H1 (cell line): ENCODE results near the gene MIPOL1. TPM values are rescaled to one million over a fixed set of nuclear protein-coding genes. Genes with fewer than 3 reads are reported as not detected.

ENCODE experiments used
- CTCF ChIA-PET: fragments of 300-600 bp; sonication (Branson Sonifier 250); formaldehyde crosslinking; loops from one replicate; lab custom pipeline; 2021; ENCODE audit not compliant: partially characterized antibody; lab: Charles Lee
- POLR2A ChIA-PET: fragments of 300-600 bp; sonication (Branson Sonifier 250); formaldehyde crosslinking; loops from one replicate; lab custom pipeline; 2021; ENCODE audit warnings: inconsistent platforms; ENCODE audit not compliant: partially characterized antibody; lab: Charles Lee
- DNase-seq, 2 experiments: peaks; one replicate each; pipeline versions ENCODE4 v3.0.0 to v3.0.0-alpha.2; 2010 to 2022; ENCODE audit warnings: low spot score in 2 of 2, low read depth in 1 of 2, mixed read lengths in 1 of 2
- FAIRE-seq: peaks from 2 replicates; lab custom pipeline; 2011; peaks lifted over from hg19 to GRCh38; lab: Jason Lieb, UNC
- H2AFZ ChIP-seq: 2 replicates; pipeline ENCODE4 v1.8.1; 2012; ENCODE audit warnings: low read length, inconsistent platforms
- H2AK5ac ChIP-seq: 2 replicates; pipeline ENCODE4 v1.6.1; 2013; ENCODE audit warnings: low read depth, low read length
- H2BK120ac ChIP-seq: replicated peaks from 2 replicates; pipeline ENCODE3; 2013; ENCODE audit warnings: low read depth, low read length, inconsistent platforms
- H2BK12ac ChIP-seq: 2 replicates; pipeline ENCODE4 v1.6.1; 2013; ENCODE audit warnings: low read depth, low read length
- H2BK15ac ChIP-seq: 2 replicates; pipeline ENCODE4 v1.6.1; 2013; ENCODE audit warnings: low read length
- H2BK20ac ChIP-seq: 2 replicates; pipeline ENCODE4 v1.6.1; 2013; ENCODE audit warnings: low read length
- H2BK5ac ChIP-seq: 2 replicates; pipeline ENCODE4 v1.6.1; 2013; ENCODE audit warnings: low read depth, low read length
- H3K14ac ChIP-seq: 2 replicates; pipeline ENCODE4 v1.6.1; 2013; ENCODE audit warnings: inconsistent platforms; ENCODE audit not compliant: insufficient read length
- H3K18ac ChIP-seq: 2 replicates; pipeline ENCODE4 v1.6.1; 2013; ENCODE audit warnings: low read length; ENCODE audit errors: extremely low read depth
- H3K23ac ChIP-seq: 2 replicates; pipeline ENCODE4 v1.6.1; 2013; ENCODE audit warnings: inconsistent platforms; ENCODE audit not compliant: insufficient read length
- H3K23me2 ChIP-seq: 2 replicates; pipeline ENCODE4 v1.6.1; 2013; ENCODE audit warnings: low read depth, low read length
- H3K27ac ChIP-seq: 2 replicates; pipeline ENCODE4 v1.6.1; 2011; ENCODE audit warnings: low read depth, low read length, inconsistent platforms
- H3K27me3 ChIP-seq, 4 experiments: replicated peaks in 1 of 4; 1 replicate in 1 of 4; 2 replicates in 3 of 4; pipeline versions ENCODE4 v1.6.1 to v1.8.1; 2011 to 2013; ENCODE audit warnings: low read length in 3 of 4, mild to moderate bottlenecking in 3 of 4, inconsistent platforms in 2 of 4, mixed read lengths in 2 of 4, moderate library complexity in 1 of 4; ENCODE audit not compliant: control insufficient read depth in 3 of 4, insufficient read depth in 3 of 4; ENCODE audit errors: extremely low read depth in 1 of 4
- H3K36me3 ChIP-seq, 4 experiments: 2 replicates each; pipeline versions ENCODE4 v1.6.1 to v1.8.1; 2011 to 2013; ENCODE audit warnings: mild to moderate bottlenecking in 4 of 4, low read length in 3 of 4, moderate library complexity in 2 of 4, control low read depth in 1 of 4, inconsistent platforms in 1 of 4; ENCODE audit not compliant: insufficient read depth in 4 of 4, control insufficient read depth in 2 of 4
- H3K4ac ChIP-seq: replicated peaks from 2 replicates; pipeline ENCODE3; 2013; ENCODE audit warnings: low read length, low read depth, mixed read lengths, inconsistent platforms; ENCODE audit not compliant: insufficient read length
- H3K4me1 ChIP-seq, 4 experiments: replicated peaks in 1 of 4; 1 replicate in 1 of 4; 2 replicates in 3 of 4; pipeline versions ENCODE4 v1.6.1 to v1.8.1; 2011 to 2013; ENCODE audit warnings: low read length in 3 of 4, inconsistent platforms in 2 of 4, mixed read lengths in 1 of 4; ENCODE audit not compliant: insufficient read depth in 4 of 4, control insufficient read depth in 3 of 4
- H3K4me2 ChIP-seq, 2 experiments: 2 replicates each; pipeline versions ENCODE4 v1.6.1 to v1.8.1; 2011 to 2013; ENCODE audit warnings: low read depth in 2 of 2, low read length in 2 of 2, control low read depth in 1 of 2, inconsistent platforms in 1 of 2, mild to moderate bottlenecking in 1 of 2; ENCODE audit not compliant: insufficient read depth in 1 of 2
- H3K4me3 ChIP-seq, 4 experiments: fragments of 200-600, 300-600 bp in 1 of 4; sonication (generic), shearing (Covaris generic), sonication (Bioruptor Twin) in 1 of 4; 2 replicates each; pipeline versions ENCODE4 v1.5.1 to v1.8.1; 2011 to 2016; ENCODE audit warnings: low read length in 4 of 4, low read depth in 3 of 4, control low read depth in 2 of 4, inconsistent platforms in 2 of 4, mild to moderate bottlenecking in 2 of 4, mixed read lengths in 1 of 4, moderate library complexity in 1 of 4; ENCODE audit not compliant: insufficient read depth in 2 of 4; ENCODE audit errors: extremely low read depth in 1 of 4
- H3K56ac ChIP-seq: replicated peaks from 2 replicates; pipeline ENCODE3; 2013; ENCODE audit warnings: low read depth, mild to moderate bottlenecking, mixed read lengths, low read length, inconsistent platforms; ENCODE audit not compliant: insufficient read length
- H3K79me1 ChIP-seq: 2 replicates; pipeline ENCODE4 v1.6.1; 2013; ENCODE audit warnings: low read depth, low read length, control low read depth
- H3K79me2 ChIP-seq, 2 experiments: 2 replicates each; pipeline versions ENCODE4 v1.6.1 to v1.8.1; 2012 to 2013; ENCODE audit warnings: low read length in 2 of 2, mild to moderate bottlenecking in 2 of 2, inconsistent platforms in 1 of 2; ENCODE audit not compliant: insufficient read depth in 2 of 2, control insufficient read depth in 1 of 2
- H3K9ac ChIP-seq, 4 experiments: replicated peaks in 1 of 4; 1 replicate in 1 of 4; 2 replicates in 3 of 4; pipeline versions ENCODE4 v1.6.1 to v1.8.1; 2011 to 2013; ENCODE audit warnings: low read depth in 3 of 4, low read length in 3 of 4, control low read depth in 2 of 4, mild to moderate bottlenecking in 2 of 4, moderate library complexity in 2 of 4, inconsistent platforms in 1 of 4; ENCODE audit errors: extremely low read depth in 1 of 4
- H3K9me3 ChIP-seq, 2 experiments: 2 replicates each; pipeline versions ENCODE4 v1.6.1 to v1.8.1; 2012 to 2013; ENCODE audit warnings: mild to moderate bottlenecking in 2 of 2, moderate library complexity in 2 of 2, control low read depth in 1 of 2, inconsistent platforms in 1 of 2, low read depth in 1 of 2, low read length in 1 of 2, mixed read lengths in 1 of 2; ENCODE audit not compliant: insufficient read depth in 2 of 2
- H4K20me1 ChIP-seq, 2 experiments: replicated peaks in 1 of 2; 2 replicates each; pipeline versions ENCODE3 to v1.8.1; 2011 to 2013; ENCODE audit warnings: inconsistent platforms in 2 of 2, low read length in 2 of 2, mild to moderate bottlenecking in 1 of 2; ENCODE audit not compliant: insufficient read depth in 2 of 2, control insufficient read depth in 1 of 2
- H4K5ac ChIP-seq: 2 replicates; pipeline ENCODE4 v1.6.1; 2013; ENCODE audit warnings: low read length, low read depth, mixed read lengths, inconsistent platforms; ENCODE audit not compliant: insufficient read length
- H4K8ac ChIP-seq: 2 replicates; pipeline ENCODE4 v1.8.0; 2013; ENCODE audit warnings: mild to moderate bottlenecking, moderate library complexity, low read length, inconsistent platforms; ENCODE audit not compliant: insufficient read depth; ENCODE audit errors: extremely low read depth
- H4K91ac ChIP-seq: replicated peaks from 2 replicates; pipeline ENCODE3; 2013; ENCODE audit warnings: low read length, mixed read lengths, inconsistent platforms; ENCODE audit not compliant: insufficient read length
- SAP30 ChIP-seq: fragments of 300-600 bp; sonication (generic); IDR thresholded peaks from 2 replicates; pipeline ENCODE4 v1.7.1; 2012; ENCODE audit warnings: low read length, moderate library complexity, mild to moderate bottlenecking, inconsistent platforms; ENCODE audit not compliant: insufficient read depth, insufficient replicate concordance
- WGBS, 2 experiments: shearing (Covaris generic) in 1 of 2; methylation state at CpG; one replicate each; pipeline versions ENCODE4 v1.1.6 to v1.1.7; 2013 to 2015; ENCODE audit warnings: low lambda C conversion rate in 2 of 2, mixed read lengths in 2 of 2, inconsistent platforms in 1 of 2, low coverage in 1 of 2, missing lambda C conversion rate in 1 of 2; ENCODE audit not compliant: insufficient replicate concordance in 2 of 2, insufficient coverage in 1 of 2, insufficient read length in 1 of 2; ENCODE audit errors: extremely low coverage in 1 of 2, missing lambda C conversion rate in 1 of 2; 5-methylcytosine and 5-hydroxymethylcytosine counted together
- polyA plus RNA-seq, 7 experiments: library from polyadenylated mRNA; depleted of rRNA in 3 of 7; stranded (reverse) in 5 of 7; unstranded in 2 of 7; fragments of >200 nt in 5 of 7; fragments of 200-250 nt in 2 of 7; gene quantifications; 1 replicate in 5 of 7; 2 replicates in 1 of 7; 4 replicates in 1 of 7; pipeline versions ENCODE4 v1.2.1 to v1.2.3, GENCODE V29; 2011 to 2013; ENCODE audit warnings: missing spikeins in 2 of 7, mixed read lengths in 2 of 7
- total RNA-seq: library from RNA; stranded (reverse); fragmentation: NEBNext Ultra II Directional; extraction: Animal tissue kit (Norgen Biotek cat#: 25700); gene quantifications from 2 replicates; pipeline ENCODE4 v1.2.1, GENCODE V29; 2021

Gene MIPOL1
- total and polyA plus RNA-seq, 2 of the 8 experiments (the other 6 are each of a cell fraction or from before 2014, with no cell fraction given), result 2.8 to 23.9 TPM

DNA sequence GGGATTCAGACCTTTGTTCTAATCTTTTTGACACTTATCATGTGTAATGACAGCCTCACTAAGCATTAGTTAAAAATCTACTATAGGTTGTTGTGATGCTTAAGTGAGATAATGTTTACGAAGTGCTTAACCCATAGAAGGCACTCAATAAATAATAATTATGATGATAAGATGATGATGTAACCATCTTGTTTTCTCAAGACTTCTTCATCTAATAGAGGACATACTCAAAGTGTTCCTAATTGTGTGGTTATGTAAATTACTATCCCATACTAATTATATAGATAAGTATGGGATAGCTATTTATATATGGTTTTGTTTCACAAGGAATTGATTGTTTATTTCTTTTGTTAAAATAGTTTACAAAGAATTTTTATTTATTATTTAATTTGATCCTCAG, 76.9 kb downstream of the MIPOL1 start:
- Histone ChIP-seq H3K79me2 (no peaks in the 10 kb centered on the region), H4K8ac (no peak overlapping the region), H3K9ac (no peak overlapping the region), H4K20me1 (no peaks in the 10 kb centered on the region), H3K14ac (no peak overlapping the region), H2AK5ac (no peak overlapping the region), H3K4me3 (no peak overlapping the region), H3K4me2 (no peak overlapping the region), H3K56ac (no peak overlapping the region), H3K18ac (no peak overlapping the region), H3K9me3 (no peaks in the 10 kb centered on the region), H3K79me1 (no peaks in the 10 kb centered on the region), H3K23ac (no peak overlapping the region), H2BK5ac (no peak overlapping the region), H4K91ac (no peak overlapping the region), H3K27ac (no peak overlapping the region), H3K27me3 (no peaks in the 10 kb centered on the region), H3K4me1 (no peaks in the 10 kb centered on the region), H2BK12ac (no peak overlapping the region), H3K23me2 (no peaks in the 10 kb centered on the region), H4K5ac (no peak overlapping the region), H2BK120ac (no peak overlapping the region), H3K4ac (no peak overlapping the region), H3K36me3 (no peaks in the 10 kb centered on the region), H2BK20ac (no peak overlapping the region), H2BK15ac (no peak overlapping the region), H2AFZ (no peak overlapping the region)
- no peak for FAIRE-seq
- CTCF ChIA-PET, result no interaction called here
- POLR2A ChIA-PET, result no interaction called here
- DNase-seq, result no peak
- WGBS, 2 experiments, result 97% methylated on average over 1 of the region's 1 CpG; no CpG with 5 or more reads in 1 of the 2 experiments
- TF ChIP-seq SAP30, result no peak
